DMS153 treated with DMSO at 0.1 percent for 48 hours (cell line): ENCODE results near the gene DUSP16.
"Not testable (repeated sequence)": the region's sequence is repeated elsewhere in the genome, so short reads cannot be mapped to it uniquely, and the experiment has no call there.

ENCODE experiments used
- DNase-seq: peaks from one replicate; lab custom pipeline; 2025; ENCODE audit not compliant: unreplicated experiment; lab: John Stamatoyannopoulos, UW

The DUSP16 gene

GRCh38 chr12:12585115-12585863 is 22.6 kb upstream of the DUSP16 start:
- DNase-seq = no peak

GRCh38 chr12:12583510-12584178 is 21.0 kb upstream of the DUSP16 start:
- DNase-seq = no peak

GRCh38 chr12:12582895-12583303 is 20.2 kb upstream of the DUSP16 start:
- DNase-seq = no peak

GRCh38 chr12:12582193-12582881 is 19.7 kb upstream of the DUSP16 start:
- DNase-seq = no peak

- DNase-seq = not testable (repeated sequence)
Observed at GRCh38 chr12:12580716-12581115, 18.1 kb upstream of the DUSP16 start.

GRCh38 chr12:12577786-12578185 is 15.1 kb upstream of the DUSP16 start:
- DNase-seq = no peak

- no peak for DNase-seq
Observed at GRCh38 chr12:12572659-12573058, 10.0 kb upstream of the DUSP16 start.

- DNase-seq = not testable (repeated sequence)
Observed at GRCh38 chr12:12565971-12566370, 3.3 kb upstream of the DUSP16 start.

- DNase-seq = no peak
Observed at GRCh38 chr12:12564911-12565310, 2.2 kb upstream of the DUSP16 start.

GRCh38 chr12:12563290-12563928 is 746 bp upstream of the DUSP16 start:
- peak; percentile 18 for DNase-seq

GRCh38 chr12:12562016-12562483 is 613 bp downstream of the DUSP16 start:
- DNase-seq = no peak

- DNase-seq = peak; percentile 26
Observed at GRCh38 chr12:12561371-12562015, 1.2 kb downstream of the DUSP16 start.

GRCh38 chr12:12560587-12561370 is 1.9 kb downstream of the DUSP16 start:
- peak; percentile 24 for DNase-seq

GRCh38 chr12:12559719-12560296 is 2.9 kb downstream of the DUSP16 start:
- DNase-seq = no peak

GRCh38 chr12:12558291-12558690 is 4.4 kb downstream of the DUSP16 start:
- DNase-seq = no peak

GRCh38 chr12:12557733-12558132 is 4.9 kb downstream of the DUSP16 start:
- no peak for DNase-seq

GRCh38 chr12:12555656-12556055 is 7.0 kb downstream of the DUSP16 start:
- no peak for DNase-seq

- no peak for DNase-seq
Observed at GRCh38 chr12:12553208-12553785, 9.4 kb downstream of the DUSP16 start.

GRCh38 chr12:12551115-12551514 is 11.5 kb downstream of the DUSP16 start:
- DNase-seq = no peak
